GM21447 (cell line): Measurements from ENCODE around the gene FXYD7.
"Not testable (repeated sequence)": the region's sequence is repeated elsewhere in the genome, so short reads cannot be mapped to it uniquely, and the experiment has no call there.

ENCODE experiments used
- ATAC-seq: cut with Tn5 transposase; IDR thresholded peaks from one replicate; pipeline ENCODE4 v1.9.1; 2021; ENCODE audit not compliant: unreplicated experiment

Gene FXYD7

DNA sequence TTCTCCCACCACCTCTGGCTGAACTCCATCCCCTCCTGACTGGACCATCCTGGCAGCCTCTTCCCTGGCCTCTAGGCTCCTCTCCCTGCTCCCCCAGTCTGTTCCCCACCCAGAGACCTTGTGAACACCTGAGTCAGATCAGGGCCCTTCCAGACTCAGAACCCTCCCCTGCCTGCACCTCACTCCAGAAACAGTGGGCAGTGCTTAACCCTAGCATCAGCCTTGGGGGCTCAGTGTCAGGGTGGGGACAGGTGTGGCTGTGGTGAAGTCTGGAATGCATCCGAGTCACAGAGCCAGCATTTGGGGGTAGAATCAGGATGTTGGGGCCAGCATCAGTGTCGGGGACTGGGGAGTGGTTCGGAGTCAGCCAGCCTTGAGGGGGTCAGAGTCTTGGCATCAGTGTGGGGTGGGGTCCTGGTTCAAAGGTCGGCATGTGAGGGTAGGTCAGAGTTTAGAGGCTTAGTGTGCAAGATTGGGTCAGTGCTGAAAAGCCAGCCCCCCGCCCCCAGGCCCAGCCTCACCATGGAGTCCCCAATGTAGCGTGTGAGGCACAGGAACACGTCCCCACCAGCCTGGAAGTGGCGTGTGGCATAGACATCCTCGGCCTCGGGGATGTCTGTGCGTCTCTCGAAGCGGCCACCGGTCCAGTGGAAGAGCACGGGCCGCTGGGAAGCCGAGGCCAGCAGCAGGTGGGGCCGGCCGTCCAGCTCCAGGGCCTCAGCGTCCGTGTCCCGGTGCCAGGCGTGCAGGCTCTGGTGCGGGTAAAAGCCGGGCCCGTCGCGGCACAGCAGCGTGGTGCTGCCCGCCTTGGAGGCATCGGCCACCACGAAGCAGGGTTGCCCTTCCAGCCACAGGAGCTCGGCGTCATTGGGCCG is 17.1 kb upstream of the FXYD7 start:
- no peak for ATAC-seq

DNA sequence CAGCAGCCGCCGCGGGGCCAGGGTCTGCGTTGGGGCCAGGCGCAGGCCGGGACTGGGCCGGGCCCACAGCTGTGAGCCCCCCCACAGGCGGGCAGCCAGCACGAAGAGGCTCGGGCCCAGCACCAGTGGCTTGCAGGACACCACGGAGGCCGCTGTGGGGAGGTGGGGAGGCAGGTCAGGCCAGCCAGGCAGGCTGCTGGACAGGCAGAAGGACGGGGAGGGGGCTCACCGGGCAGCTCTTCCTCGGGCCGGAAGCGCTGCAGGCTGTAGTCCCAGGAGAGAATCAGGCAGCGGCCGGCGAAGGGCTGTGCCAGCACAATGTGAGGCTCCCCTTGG is 16.5 kb upstream of the FXYD7 start:
- no peak for ATAC-seq

DNA sequence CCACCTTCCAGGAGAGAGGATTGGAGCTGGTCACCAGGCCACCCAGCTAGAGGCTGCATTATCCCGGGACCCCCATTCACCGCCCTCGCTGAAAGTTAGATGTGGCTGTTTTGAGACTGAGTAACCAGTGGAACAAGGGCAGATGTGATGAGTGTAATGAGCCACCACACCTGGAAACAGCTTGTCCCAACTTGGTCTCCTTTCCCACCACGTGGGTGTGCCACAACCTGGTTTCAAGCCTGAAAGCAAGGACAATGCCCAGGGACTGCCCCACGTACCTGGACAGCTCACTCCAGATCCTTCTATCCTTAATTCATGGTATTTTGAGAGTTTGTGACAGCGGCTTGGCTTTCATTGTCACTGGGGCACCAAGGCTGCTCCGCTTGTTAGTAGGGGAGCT is 15.2 kb upstream of the FXYD7 start:
- ATAC-seq: no peak

DNA sequence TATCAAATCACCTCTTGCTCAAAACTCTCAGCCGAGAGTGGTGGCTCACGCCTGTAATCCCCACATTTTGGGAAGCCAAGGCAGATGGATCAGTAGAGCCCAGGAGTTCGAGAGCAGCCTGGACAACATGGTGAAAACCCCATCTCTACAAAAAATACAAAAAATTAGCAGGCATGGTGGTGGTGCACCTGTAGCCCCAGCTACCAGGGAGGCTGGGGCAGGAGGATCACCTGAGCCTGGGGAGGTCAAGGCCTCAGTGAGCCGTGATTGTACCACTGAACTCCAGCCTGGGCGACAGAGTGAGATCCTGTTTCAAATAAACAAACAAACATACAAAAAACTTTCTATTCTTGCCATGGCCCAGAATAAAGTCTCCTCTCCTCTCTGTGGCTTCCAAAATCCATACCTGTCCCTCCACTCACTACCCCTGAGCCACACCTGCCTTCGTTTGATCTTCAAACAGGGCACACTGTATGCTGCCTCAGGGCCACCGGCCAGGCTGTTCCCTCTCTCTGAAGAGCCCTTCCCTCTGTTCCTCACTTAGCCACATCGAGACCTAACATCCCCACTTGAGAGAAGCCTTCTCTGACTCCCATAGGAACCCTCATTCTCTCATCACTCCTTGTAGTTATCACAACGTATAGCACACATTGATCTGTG is 14.5 kb upstream of the FXYD7 start:
- no peak for ATAC-seq

DNA sequence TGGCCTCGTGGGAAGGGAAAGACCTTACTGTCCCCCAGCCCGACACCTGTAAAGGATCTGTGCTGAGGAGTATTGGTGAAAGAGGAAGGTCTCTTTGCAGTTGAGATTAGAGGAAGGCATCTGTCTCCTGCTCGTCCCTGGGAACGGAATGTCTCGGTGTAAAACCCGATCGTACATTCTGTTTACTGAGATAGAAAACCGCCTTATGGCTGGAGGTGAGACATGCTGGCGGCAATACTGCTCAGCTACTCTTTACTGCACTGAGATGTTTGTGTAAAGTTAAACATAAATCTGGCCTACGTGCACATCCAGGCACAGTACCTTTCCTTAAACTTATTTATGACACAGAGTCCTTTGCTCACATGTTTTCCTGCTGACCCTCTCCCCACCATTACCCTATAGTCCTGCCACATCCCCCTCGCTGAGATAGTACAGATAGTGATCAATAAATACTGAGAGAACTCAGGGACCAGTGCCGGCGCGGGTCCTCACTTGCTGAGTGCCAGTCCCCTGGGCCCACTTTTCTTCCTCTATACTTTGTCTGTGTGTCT is 13.3 kb upstream of the FXYD7 start:
- not testable (repeated sequence) for ATAC-seq

DNA sequence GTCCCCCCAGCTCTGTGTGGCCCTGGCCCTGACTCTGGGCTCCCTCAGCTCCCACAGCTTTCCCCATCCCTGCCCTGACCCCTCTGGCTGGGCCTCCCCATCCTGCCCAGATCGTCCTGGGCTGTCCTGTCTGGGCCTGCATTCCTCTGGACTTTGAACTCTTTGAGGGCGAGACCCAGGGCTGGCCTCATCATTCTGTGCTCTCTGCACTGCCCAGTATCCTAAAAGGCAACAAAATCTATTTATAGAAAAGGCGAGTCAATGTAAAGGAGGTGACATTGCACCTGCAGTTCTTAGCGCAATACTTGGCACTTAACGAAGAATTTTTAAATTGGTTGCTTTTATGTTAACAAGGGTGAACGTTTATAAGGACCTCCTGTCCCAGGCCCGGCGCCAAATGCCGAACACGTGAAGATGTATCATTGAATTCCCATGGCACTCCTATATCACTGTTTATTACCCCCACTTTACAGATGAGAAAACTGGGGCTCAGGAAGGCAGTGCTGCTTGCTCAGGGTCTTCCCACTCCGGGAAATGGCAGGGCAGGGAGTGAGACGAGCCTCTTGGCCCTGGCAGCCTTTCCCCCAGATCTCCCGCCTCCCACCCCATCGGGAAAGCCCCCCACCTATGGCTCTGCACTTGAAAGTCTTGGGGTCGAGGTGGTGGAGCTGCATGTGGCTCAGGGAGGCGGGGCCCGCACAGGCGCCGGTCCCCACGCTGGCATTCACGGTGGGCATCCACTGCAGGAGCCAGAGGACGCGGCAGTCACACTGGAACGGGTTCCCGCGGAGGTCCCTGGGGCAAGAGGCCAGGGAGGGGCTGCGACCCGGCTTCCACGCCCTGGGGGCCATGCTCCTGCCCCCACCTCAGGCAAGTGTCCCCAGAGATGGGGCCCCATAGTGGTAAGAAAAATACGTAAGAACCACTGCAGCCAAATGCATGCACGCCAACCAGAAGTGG is 12.0 kb upstream of the FXYD7 start:
- no peak for ATAC-seq

DNA sequence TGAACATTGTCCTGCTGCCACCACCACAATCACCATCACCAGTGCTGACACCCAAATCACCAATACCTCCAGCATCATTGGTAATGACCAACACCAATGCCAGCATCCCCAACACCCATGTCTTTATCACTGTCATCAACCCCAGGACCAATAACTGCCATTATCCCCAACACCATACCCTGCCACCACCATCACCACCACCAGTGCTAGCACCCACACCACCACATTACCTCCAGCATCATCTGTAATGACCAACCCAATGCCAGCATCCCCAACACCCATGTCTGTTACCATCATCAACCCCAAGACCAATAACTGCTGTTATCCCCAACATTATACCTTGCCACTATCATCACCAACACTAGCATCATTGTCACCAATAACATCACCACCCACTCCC is 10.8 kb upstream of the FXYD7 start:
- no peak for ATAC-seq

DNA sequence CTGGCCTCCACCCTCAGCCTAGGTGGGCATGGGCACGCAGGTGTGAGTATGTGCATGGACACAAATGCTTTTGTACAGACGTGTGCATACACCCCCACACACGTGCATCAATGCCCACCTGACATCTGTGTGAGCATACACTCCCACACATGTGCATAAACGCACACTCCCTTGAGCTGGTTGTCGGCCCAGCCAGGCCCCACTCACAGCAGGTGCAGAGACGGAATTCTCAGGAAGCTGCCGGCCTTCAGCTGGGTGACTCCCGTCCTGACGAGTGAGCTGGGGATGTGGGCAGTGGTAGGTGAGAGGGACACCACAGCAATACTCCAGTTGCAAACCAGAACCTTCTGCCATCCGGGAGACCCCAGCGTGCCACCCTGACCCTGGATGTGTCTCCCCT is 9.2 kb upstream of the FXYD7 start:
- ATAC-seq: no peak

DNA sequence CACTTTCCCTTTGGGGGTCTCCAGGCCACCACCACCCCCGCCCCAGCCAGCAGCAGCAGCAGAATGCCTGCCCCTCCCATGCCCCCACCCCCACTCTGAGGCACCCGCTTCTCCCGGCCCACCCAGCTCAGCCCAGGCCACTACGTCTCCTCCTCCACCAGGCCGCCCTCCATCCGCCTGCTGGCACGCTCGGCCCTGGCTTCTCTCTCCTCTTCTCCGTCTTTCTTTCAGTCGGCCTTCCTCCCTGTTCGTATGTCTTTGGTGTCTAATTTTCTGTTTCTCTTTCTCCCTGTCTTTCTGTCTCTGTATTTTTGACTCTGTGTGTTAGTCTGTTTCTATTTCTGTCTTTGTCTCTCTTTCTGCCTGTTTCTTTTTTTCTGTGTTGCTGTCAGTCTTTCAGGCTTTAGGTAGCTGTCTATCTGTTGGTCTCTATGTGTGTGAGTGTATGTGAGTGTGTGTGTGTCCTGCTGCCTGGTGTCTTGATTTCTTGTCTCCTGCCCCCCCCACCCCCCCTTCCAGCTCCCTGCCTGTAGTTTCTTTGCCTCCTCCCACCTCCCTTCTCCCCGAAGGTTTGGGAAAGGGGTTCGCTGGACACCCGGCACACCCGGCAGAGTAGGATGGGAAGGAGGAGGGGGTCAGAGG is 8.3 kb upstream of the FXYD7 start, which contains the start of gene LGI4:
LGI4 (minus strand) TSS at position 459 of the 642 bp plus-strand sequence; CDS start at position 80, 379 bp downstream.
- ATAC-seq: no peak

DNA sequence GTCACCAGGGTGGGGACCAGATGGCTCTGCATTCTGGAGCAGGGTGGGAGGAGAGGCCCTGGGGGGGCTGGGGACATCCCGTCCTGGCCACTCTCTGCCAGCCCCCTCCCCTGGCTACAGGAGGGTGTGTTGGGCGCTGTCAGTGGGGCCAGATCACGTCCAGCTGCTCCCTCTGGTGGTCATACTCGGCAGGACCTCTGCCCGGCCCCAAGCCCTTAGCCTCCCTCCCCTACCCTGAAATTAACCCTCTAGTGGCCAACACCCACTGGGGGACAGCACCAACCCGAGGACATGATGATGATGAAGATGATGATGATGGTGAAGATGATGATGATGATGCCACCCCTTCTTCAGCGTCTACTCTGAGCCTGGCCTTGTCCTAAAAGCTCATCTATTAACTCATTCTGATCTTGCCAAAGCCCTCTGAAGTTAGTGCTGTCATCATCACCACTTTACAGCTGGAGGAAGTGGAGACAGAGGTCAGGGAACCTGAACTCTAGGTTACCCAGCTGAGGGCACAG is 7.6 kb upstream of the FXYD7 start:
- ATAC-seq: no peak

DNA sequence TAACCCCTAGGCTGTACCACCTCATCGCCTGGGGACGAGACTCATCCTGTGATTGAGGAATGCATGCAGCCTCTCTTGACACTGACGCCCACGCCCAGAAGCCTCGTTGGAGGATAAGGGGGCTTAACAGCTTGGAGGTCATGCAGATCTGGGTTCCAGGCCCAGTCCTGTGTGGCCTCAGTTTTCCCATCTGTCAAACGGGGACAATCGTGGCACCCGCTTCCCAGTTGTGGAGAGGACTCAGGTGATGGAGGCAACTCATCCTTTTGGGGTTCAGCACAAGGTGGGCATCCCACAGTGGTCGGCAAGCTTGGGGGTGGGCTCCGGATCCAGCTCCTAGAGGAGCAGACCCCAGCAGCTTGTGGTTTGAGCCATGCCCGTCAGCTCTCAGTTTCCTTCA is 6.8 kb upstream of the FXYD7 start:
- no peak for ATAC-seq

DNA sequence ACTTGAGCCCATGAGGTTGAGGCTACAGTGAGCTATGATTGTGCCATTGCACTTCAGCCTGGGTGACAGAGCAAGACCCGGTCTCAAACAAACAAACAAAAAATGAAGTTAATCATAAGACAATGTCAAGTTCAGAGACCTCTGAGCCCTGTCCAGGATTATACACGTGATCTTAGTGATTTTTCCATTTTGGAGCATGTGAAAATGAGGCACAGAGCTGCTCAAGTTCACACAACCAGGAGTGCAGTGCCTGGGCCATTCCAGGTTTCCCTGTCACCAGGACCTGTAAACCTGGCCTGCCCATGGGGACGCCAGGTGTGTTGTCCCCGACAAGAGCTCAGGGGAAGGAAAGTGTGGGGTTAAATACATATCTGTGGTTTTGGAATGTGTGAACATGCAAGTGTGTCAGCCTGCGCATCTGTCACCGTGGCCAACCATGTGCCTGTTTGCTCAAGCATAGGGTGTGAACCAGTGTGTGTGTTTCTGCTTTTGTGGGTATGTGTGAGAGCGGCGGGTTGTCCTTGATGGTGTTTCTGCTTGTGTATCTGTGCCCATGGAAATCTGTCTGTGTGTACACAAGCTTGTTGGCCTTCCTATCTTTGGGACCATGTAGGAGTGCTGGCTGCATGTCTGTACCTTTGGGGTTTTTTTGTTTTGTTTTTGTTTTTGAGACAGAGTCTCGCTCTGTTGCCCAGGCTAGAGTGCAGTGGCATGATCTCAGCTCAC is 5.9 kb upstream of the FXYD7 start:
- no peak for ATAC-seq

DNA sequence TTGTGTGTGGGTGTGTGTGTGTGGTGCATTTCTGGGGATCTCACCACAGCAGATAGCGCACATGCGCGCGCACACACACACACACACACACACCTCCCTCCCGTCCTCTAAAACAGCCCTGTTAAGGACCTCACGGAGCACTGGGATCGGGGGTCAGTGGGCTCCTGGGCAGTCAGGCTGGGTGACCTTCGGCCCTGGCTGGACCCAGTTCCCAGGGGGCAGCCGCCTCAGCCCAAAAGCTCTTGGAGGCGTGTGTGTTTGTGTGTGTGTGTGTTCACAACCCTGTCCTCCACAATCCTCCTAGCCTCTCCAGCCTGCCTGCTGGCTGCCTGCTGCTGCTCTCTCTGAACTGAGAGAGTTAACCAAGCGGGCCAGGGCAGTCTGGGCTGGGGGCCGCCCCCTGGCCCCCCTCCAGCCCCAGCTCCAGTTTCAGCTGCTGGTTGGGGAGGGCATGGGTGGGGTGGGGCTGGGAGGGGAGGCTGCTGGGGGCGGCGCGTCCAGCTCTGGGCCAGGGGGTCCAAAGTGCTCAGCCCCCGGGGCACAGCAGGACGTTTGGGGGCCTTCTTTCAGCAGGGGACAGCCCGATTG is 4.7 kb upstream of the FXYD7 start, which contains the start of gene FXYD1:
FXYD1 (plus strand) TSS at position 520 of the 588 bp plus-strand sequence. CDS start 1,256 bp downstream, outside the sequence.
- ATAC-seq: no peak

DNA sequence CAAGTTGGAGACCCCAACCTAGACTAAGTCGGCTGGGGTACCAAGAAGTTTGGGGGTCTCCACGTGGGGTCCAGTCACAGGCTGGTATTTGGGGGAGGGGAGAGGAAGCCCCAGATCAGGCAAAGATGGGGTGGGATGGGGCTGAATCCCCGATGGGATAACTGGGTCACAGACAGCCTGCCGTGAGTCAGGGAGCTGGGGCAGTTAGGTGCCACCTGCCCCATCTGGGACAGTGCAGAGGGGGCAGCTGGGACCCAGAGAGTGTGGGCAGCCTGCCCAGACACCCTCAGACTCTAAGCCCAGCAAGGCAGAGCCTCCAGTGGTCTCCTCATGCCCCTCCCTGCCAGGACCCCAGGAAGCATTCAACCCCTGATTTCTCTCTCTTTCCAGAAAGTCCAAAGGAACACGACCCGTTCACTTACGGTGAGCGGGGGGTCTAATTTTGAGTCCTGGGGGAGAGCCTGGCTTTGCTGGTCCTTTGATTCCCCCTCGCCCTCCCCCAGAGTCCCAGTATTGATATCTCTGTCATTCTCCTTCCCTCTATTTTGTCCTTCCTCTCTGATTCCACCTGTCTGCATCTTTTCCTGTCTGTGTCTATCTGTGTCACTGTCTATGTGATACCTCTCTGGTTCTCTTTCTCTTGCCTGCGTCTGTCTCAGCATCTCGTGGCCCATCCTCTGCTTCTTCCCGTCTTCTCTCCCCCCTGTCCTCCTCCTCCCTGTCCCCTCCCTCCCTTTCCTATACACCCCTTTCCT is 2.7 kb upstream of the FXYD7 start:
- ATAC-seq: no peak

DNA sequence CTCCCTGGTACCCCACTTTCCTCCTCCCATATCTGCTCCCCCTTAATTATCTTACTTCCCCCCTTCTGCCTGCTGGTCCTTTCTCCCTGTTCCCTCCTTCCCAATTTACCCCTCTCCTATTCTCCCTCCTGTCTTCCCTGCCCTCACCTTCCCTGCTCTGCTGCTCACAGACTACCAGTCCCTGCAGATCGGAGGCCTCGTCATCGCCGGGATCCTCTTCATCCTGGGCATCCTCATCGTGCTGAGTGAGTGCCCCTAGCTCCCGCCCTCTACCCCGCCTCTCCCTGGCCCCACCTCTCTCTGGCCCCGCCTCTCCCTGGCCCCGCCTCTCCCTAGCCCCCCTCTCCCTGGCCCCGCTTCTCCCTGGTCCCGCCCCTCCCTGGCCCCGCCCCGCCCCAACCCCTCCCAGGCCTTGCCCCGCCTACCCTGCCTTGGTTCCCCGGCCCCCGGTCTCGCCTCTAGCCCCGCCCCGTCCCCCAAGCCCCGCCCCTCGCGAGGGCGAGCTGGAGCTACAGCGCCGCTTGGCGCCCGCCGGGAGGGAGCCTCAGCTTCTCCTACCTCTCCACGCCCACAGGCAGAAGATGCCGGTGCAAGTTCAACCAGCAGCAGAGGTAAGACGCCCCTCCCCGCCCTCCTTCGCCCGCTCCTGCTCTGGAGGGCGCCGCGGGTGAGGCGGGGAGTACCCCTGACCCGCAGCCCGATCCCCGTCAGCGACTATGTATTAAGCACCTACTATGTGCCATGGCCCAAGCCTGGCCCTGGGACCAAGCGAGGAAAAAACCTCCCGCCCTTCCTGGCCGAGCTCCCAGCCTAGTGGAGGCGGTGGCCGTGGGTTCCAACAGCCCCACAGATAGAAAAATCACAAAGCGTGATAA is 1.9 kb upstream of the FXYD7 start:
- peak; percentile 55 for ATAC-seq

DNA sequence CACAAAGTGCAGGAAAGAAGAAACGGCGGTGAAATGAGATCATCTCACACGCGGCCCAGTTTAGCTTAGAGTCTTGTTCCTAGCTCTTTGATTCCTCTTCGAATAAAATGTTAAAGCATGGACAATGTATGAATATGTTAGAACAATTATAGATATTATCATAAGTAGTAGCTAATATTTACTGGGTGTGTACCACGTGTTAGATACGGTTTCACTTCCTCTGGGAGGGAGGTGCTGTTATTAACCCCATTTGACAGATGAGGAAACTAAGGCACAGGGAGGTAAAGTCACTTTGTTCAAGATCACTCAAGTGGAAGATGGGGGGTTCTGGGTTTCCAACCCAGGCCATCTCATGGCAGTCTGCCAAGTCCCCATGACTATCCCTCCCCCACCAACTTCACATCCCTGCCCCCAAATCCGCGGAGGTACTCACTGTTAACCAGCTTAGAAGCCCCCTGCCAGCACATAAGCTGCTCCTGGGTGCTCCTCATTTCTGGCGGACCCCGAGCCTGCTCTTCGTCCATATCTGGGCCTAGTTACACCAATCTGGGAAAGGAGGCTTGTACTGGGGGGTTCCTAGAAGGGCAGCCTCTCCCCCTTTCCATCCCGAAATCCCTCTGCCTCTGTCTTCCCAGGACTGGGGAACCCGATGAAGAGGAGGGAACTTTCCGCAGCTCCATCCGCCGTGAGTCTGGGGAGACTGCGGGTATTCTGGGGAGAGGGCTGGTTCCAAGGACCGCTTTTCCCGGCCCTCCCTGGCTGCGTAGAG is 1.0 kb upstream of the FXYD7 start:
- peak; percentile 10 for ATAC-seq
